Activated naive CD4-positive, alpha-beta T cell treated with anti-CD3 and anti-CD28 coated beads for 36 hours (primary cell): ENCODE measurements around the gene PCCA. TPM values are rescaled to one million over a fixed set of nuclear protein-coding genes. Genes with fewer than 3 reads are reported as not detected.

Source experiments
- CTCF ChIA-PET: fragments of 350-600 bp; sonication (Branson Sonifier 250); formaldehyde crosslinking; loops from one replicate; lab custom pipeline; 2021; ENCODE audit warnings: antibody characterized with exemption; lab: Charles Lee
- DNase-seq: peaks from one replicate; pipeline ENCODE4 v3.0.0-alpha.2; 2020
- H3K27ac Mint-ChIP-seq: one replicate; pipeline ENCODE4 v1.8.0; 2021; ENCODE audit warnings: mild to moderate bottlenecking, mixed read lengths
- H3K27me3 Mint-ChIP-seq: one replicate; pipeline ENCODE4 v1.8.0; 2021; ENCODE audit warnings: low read depth, mixed read lengths
- H3K36me3 Mint-ChIP-seq: one replicate; pipeline ENCODE4 v1.8.0; 2021; ENCODE audit warnings: low read depth, mixed read lengths
- H3K4me1 Mint-ChIP-seq: one replicate; pipeline ENCODE4 v1.8.0; 2021; ENCODE audit warnings: low read depth, mixed read lengths
- H3K4me3 Mint-ChIP-seq: one replicate; pipeline ENCODE4 v1.8.0; 2021; ENCODE audit warnings: mild to moderate bottlenecking, moderate library complexity, mixed read lengths
- H3K9me3 Mint-ChIP-seq: one replicate; pipeline ENCODE4 v1.8.0; 2021; ENCODE audit warnings: mixed read lengths
- intact Hi-C: fragments of 100-400 bp; cut with micrococcal nuclease; formaldehyde crosslinking; loops from one replicate; pipeline ENCODE4 v1.15.1; 2023
- total RNA-seq, 2 experiments: library from RNA; stranded (reverse); gene quantifications; one replicate each; pipeline ENCODE4 v1.2.3, GENCODE V29; 2021

PCCA gene
- total RNA-seq, 2 experiments from 2014 or later, result 6.8 to 8.1 TPM

DNA sequence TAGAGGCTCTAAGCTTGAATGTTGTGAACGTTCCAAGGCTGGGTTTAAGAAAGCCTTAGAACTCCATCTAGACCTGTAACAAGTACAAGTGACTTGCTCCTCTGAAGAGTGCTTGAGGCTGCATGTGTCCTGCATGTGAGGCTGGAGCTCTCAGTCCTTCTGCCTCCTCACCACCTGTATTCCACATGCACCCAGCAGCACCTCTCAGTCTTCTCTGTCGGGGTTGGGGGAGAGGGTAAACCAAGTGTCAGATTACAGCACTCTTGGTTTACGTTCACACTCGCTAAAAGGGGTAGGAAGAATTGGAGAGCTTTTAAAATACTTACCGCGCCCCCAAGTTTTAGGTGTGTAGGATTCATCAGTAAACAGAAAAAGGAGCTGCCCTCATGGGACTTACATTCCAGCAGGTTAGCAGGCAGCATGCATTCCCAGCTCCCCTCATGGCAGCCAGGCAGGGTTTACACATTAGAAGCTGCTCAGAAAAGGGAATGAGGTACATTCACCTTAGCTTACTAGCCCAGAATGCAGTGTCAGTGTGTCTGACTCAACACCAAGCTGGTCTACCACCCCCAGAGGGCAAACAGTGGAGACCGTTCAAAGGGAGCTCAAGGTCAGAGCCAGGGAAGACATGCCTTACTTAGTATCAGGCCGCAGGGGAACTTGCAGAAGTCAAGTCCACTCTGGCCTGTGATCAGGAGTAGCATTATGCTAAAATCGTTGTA is 248.1 kb downstream of the PCCA start:
- no peak for DNase-seq
- CTCF ChIA-PET, result no interaction called here
- H3K4me3 Mint-ChIP-seq, result no peak overlapping the region
- peaks cover 14% of the 10 kb centered on the region for H3K36me3 Mint-ChIP-seq
- H3K27me3 Mint-ChIP-seq, result no peaks in the 10 kb centered on the region
- H3K9me3 Mint-ChIP-seq, result peaks cover 8% of the 10 kb centered on the region
- H3K27ac Mint-ChIP-seq, result no peak overlapping the region
- intact Hi-C loops, result no loop called here
- H3K4me1 Mint-ChIP-seq, result peaks cover 17% of the 10 kb centered on the region

DNA sequence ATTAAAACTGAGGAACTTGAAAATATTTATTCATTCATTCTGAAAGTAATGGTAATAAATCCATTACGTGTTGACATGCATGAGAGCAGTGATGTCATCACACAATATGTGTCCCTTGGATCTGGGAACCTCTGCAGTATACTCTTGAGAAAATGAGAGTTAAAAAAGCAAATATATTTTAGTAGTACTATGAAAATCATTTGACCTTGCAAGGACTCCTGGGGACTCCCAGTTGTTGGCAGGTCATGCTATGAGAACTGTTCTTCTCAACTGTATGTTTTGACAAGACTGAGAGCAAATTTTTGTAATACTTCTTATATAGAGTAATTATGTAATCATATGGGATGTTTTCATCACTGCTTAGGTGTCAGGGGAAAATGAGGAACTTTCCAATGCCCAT is 249.4 kb downstream of the PCCA start:
- CTCF ChIA-PET, result no interaction called here
- Mint-ChIP-seq H3K27me3 (no peaks in the 10 kb centered on the region), H3K9me3 (peaks cover 8% of the 10 kb centered on the region), H3K36me3 (peaks cover 16% of the 10 kb centered on the region), H3K4me1 (peaks cover 17% of the 10 kb centered on the region), H3K4me3 (no peak overlapping the region), H3K27ac (no peak overlapping the region)
- intact Hi-C loops, result no loop called here
- DNase-seq, result no peak

DNA sequence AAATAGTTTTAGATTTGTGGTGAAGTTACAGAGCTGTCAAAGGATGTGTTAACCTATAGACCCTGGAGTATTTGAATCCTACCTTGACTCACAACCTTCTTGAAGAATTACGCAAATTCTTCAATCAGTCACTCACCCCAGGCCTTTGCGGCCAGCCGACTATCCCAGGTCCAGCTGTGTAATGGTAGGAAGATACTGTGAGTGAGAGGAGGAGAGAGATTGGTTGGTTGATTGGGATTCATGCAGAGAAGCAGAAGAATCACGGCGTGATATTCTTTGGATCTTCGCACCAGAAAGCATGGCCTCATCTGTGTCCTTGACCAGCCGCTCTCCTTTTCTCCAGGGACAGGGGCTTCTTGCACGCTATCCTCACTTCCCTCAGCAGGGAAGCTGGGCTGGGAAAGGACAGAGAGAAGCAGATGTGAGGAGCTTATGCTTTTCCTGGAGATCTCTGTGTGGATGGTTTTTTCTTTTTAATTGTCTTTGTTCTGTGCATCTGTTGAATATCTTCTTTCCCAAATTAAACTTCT is 250.6 kb downstream of the PCCA start:
- H3K4me3 Mint-ChIP-seq, result no peak overlapping the region
- H3K36me3 Mint-ChIP-seq, result peaks cover 16% of the 10 kb centered on the region
- no peak for DNase-seq
- peaks cover 17% of the 10 kb centered on the region for H3K4me1 Mint-ChIP-seq
- intact Hi-C loops, result no loop called here
- peaks cover 2% of the 10 kb centered on the region for H3K9me3 Mint-ChIP-seq
- H3K27ac Mint-ChIP-seq, result no peak overlapping the region
- H3K27me3 Mint-ChIP-seq, result no peaks in the 10 kb centered on the region
- CTCF ChIA-PET, result no interaction called here

DNA sequence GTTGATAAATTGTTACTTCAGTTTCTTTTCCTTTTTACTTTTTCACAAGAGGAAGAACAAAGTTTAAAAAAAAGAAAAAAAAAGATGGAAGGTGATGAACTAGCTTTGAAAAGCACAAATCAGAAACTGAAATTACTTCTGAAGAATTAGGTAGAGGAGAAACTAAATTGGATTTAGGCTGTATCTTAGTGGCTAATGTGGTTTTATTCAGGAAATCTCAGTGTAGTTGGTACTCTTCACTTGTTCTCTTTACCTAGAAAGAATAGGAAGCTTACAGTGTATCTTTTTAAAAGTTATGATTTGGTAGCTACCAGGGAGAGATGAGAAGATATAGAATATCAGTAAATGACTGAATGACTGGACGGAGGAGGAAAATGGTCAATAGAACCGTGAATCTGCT is 252.0 kb downstream of the PCCA start:
- no peak for DNase-seq
- CTCF ChIA-PET, result no interaction called here
- Mint-ChIP-seq H3K9me3 (no peaks in the 10 kb centered on the region), H3K36me3 (peaks cover 15% of the 10 kb centered on the region), H3K4me1 (peaks cover 17% of the 10 kb centered on the region), H3K4me3 (no peak overlapping the region), H3K27ac (no peak overlapping the region), H3K27me3 (no peaks in the 10 kb centered on the region)
- intact Hi-C loops, result no loop called here

DNA sequence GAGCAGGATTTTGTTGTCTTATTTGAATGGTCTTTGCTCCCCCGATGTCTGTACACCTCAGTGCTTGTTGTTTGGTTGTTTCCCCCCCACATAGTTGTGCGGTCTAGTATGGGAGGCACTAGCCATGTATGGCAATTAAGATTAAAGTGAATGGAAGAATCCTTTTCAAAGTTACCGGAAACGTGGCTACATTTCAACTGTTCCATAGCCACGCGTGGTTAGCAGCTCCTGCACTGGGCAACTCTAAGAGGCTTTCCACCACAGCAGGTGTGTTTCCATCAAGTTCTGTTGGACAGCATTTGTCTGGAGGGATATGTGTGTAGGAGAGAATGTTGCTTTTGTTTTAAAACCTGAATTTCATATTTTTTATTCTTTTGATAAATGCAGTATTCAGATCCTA is 252.4 kb downstream of the PCCA start:
- Mint-ChIP-seq H3K4me3 (no peak overlapping the region), H3K27ac (no peak overlapping the region), H3K9me3 (no peaks in the 10 kb centered on the region), H3K36me3 (peaks cover 15% of the 10 kb centered on the region), H3K4me1 (peaks cover 17% of the 10 kb centered on the region), H3K27me3 (no peaks in the 10 kb centered on the region)
- DNase-seq, result no peak
- CTCF ChIA-PET, result no interaction called here
- intact Hi-C loops, result no loop called here

DNA sequence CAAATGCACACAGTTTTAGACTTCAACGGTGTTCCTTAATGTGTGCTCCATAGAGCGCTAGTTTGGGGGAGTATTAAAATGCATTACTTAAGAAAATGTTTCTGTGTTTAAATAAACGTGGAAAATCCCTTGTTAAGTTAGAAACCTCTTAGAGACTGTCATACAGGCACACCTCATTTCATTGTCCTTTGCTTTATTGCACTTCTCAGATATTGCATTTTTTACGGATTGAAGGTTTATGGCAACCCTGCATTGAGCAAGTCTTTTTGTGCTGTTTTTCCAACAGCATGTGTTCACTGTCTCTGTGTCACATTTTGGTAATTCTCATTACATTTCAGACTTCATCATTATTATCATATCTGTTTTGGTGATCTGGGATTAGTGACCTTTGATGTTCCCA is 255.7 kb downstream of the PCCA start:
- peaks cover 15% of the 10 kb centered on the region for H3K36me3 Mint-ChIP-seq
- H3K4me1 Mint-ChIP-seq, result peaks cover 17% of the 10 kb centered on the region
- intact Hi-C loops, result no loop called here
- H3K27ac Mint-ChIP-seq, result no peak overlapping the region
- no peaks in the 10 kb centered on the region for H3K9me3 Mint-ChIP-seq
- no peak overlapping the region for H3K4me3 Mint-ChIP-seq
- no peaks in the 10 kb centered on the region for H3K27me3 Mint-ChIP-seq
- CTCF ChIA-PET, result no interaction called here
- DNase-seq, result no peak

DNA sequence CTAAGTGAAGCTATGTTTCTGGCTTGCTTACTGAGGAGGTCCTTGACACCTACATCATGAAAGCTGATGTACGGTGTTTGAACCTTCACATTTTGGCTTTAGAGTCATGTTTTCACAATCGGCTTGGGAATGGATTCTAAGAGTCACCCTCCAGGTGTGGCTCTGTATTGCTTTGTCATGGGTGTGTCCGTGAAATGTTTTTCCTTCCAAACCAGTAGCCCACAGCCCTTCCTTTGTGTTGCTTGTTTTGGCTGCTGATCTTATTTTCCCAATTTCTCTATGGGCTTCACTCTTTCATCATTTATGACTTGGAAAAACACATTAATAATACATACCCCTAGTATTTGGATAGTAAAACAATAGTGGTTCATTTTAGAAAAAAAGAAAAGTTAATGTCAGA is 259.1 kb downstream of the PCCA start:
- intact Hi-C loops, result no loop called here
- H3K4me1 Mint-ChIP-seq, result no peaks in the 10 kb centered on the region
- no peak overlapping the region for H3K27ac Mint-ChIP-seq
- H3K9me3 Mint-ChIP-seq, result no peaks in the 10 kb centered on the region
- H3K4me3 Mint-ChIP-seq, result no peak overlapping the region
- no peak for DNase-seq
- H3K27me3 Mint-ChIP-seq, result no peaks in the 10 kb centered on the region
- peaks cover 15% of the 10 kb centered on the region for H3K36me3 Mint-ChIP-seq
- CTCF ChIA-PET, result interaction anchor here (0.5 kb wide), 1 partner anchor 79 kb away, joined by 4 read pairs; no protein-coding TSS in a partner anchor

DNA sequence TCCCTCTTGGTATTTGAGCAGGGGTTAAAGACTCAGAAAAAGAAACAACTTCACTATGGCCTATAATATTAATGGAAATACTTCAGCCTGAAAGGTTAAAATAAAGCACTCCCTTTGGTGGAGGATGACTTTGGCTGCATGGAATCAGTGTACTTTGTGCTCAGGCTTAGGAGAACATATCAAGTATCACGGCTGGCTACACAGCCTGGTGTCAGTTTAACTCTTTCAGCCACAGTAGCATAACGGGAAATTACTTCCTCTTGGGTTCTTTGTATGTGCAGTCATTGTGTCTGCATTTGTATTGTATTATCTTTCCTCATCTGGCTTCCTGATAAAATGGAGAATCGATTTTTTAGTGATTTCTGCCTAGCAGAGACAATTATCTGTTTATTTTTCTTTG is 260.7 kb downstream of the PCCA start:
- no peak overlapping the region for H3K4me3 Mint-ChIP-seq
- no peak for DNase-seq
- no peak overlapping the region for H3K27ac Mint-ChIP-seq
- H3K27me3 Mint-ChIP-seq, result no peaks in the 10 kb centered on the region
- CTCF ChIA-PET, result no interaction called here
- intact Hi-C loops, result no loop called here
- H3K36me3 Mint-ChIP-seq, result peaks cover 8% of the 10 kb centered on the region
- no peaks in the 10 kb centered on the region for H3K4me1 Mint-ChIP-seq
- no peaks in the 10 kb centered on the region for H3K9me3 Mint-ChIP-seq

DNA sequence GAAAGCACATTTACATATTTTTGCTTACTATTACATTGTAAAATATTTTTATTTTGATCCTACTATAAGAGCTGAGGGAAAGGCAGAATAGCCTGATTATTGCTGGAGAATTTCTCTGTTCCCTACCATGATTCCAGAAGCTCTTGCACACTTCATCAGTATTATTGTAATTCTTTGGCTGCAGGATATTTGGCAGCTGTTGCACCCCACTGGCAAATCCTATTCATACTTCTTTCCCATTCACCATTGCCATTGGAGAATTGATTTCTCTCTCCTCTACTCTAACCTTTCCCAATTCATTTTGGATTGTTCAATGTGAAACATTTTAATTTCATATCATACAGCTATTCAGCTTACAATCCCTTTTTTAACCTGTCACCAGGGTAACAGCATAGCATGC is 261.7 kb downstream of the PCCA start:
- Mint-ChIP-seq H3K9me3 (no peaks in the 10 kb centered on the region), H3K27me3 (no peaks in the 10 kb centered on the region), H3K4me1 (no peaks in the 10 kb centered on the region), H3K4me3 (no peak overlapping the region), H3K36me3 (peaks cover 3% of the 10 kb centered on the region), H3K27ac (no peak overlapping the region)
- no peak for DNase-seq
- intact Hi-C loops, result no loop called here
- CTCF ChIA-PET, result no interaction called here

DNA sequence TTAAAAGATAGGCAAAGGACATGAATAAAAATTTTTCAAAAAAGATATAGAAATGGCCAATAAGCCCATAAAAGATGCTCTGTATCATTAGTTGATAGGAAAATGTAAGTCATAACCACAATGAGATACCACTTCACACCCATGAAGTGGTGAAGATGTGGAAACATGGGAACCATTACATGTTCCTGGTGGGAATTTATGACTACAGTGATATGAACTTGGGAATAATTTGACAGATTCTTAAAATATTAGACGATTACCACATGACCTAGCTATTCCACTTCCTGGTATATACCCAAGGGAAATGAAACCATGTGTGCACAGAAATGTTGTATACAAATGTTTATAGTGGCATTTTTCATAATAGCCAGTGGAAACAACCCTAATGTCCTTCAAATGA is 267.5 kb downstream of the PCCA start:
- Mint-ChIP-seq H3K27me3 (no peaks in the 10 kb centered on the region), H3K27ac (no peak overlapping the region), H3K4me3 (no peak overlapping the region), H3K36me3 (peaks cover 4% of the 10 kb centered on the region), H3K4me1 (no peaks in the 10 kb centered on the region), H3K9me3 (no peaks in the 10 kb centered on the region)
- intact Hi-C loops, result no loop called here
- DNase-seq, result no peak
- CTCF ChIA-PET, result no interaction called here

DNA sequence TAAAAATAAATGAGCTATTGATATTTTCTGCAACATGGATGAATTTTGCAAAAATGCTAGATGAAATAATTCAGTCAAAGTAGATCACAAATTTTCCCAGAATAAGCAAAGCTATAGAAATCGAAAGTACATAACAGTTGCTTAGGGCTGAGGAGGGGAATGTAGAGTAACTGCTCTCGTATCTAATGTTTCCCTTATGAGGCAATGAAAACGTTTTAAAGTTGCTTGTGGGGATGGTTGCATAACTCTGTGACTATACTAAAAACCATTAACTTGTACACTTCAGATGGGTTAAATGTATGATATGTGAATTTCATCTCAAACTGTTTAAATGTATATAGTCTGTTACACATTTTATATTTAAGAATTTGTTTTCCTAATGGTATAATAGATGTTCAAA is 268.0 kb downstream of the PCCA start:
- H3K9me3 Mint-ChIP-seq, result no peaks in the 10 kb centered on the region
- H3K27me3 Mint-ChIP-seq, result no peaks in the 10 kb centered on the region
- intact Hi-C loops, result no loop called here
- H3K27ac Mint-ChIP-seq, result no peak overlapping the region
- DNase-seq, result no peak
- H3K36me3 Mint-ChIP-seq, result peaks cover 4% of the 10 kb centered on the region
- CTCF ChIA-PET, result no interaction called here
- H3K4me1 Mint-ChIP-seq, result no peaks in the 10 kb centered on the region
- no peak overlapping the region for H3K4me3 Mint-ChIP-seq

DNA sequence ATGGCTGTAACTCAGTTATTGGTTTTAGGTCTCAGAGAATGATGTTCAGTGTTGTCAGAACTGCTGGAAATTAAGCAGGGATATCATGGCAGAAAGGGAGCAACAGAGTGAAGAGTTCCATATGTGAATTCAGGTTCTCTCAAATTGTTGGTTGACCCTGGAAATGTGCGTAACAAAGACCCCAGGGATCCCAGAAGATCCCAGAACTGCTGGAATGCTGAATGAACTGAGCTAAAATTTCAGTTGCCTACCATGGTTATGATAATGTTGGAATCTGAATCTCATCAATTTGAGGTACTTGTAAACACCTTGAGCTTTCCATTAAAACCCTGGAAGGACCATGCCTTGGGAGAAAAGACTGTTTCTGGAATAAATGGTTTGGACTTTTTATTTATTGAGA is 268.9 kb downstream of the PCCA start:
- no peak for DNase-seq
- Mint-ChIP-seq H3K27me3 (no peaks in the 10 kb centered on the region), H3K27ac (no peak overlapping the region), H3K9me3 (no peaks in the 10 kb centered on the region), H3K4me3 (no peak overlapping the region), H3K36me3 (peaks cover 4% of the 10 kb centered on the region), H3K4me1 (no peaks in the 10 kb centered on the region)
- intact Hi-C loops, result no loop called here
- CTCF ChIA-PET, result no interaction called here

DNA sequence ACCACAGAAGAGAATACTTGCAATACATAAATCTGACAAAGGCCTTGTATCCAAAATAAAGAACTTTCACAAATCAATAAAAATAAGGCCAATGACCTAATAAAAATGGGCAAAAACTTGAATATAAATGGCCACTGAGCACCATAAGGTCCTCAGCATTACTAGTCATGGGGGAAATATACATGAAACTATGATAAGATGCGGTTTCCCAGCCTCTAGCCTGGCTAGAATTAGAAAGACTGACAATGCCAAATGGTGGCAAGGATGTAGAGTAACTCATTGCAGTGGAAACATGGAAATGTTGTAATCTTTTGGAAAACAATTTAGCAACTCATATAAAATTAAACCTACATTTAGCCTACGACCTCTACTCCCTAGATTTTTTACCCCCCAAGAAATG is 272.6 kb downstream of the PCCA start:
- intact Hi-C loops, result no loop called here
- no peak for DNase-seq
- no peak overlapping the region for H3K4me3 Mint-ChIP-seq
- no peaks in the 10 kb centered on the region for H3K4me1 Mint-ChIP-seq
- no peaks in the 10 kb centered on the region for H3K27me3 Mint-ChIP-seq
- CTCF ChIA-PET, result no interaction called here
- H3K9me3 Mint-ChIP-seq, result no peaks in the 10 kb centered on the region
- peaks cover 1% of the 10 kb centered on the region for H3K36me3 Mint-ChIP-seq
- no peak overlapping the region for H3K27ac Mint-ChIP-seq
